ENCODE measurements around the gene PIK3R3. TPM values are rescaled to one million over a fixed set of nuclear protein-coding genes. Genes with fewer than 3 reads are reported as not detected.

Gene PIK3R3
- total RNA-seq, 1 experiment from 2014 or later: 9.0 TPM

DNA sequence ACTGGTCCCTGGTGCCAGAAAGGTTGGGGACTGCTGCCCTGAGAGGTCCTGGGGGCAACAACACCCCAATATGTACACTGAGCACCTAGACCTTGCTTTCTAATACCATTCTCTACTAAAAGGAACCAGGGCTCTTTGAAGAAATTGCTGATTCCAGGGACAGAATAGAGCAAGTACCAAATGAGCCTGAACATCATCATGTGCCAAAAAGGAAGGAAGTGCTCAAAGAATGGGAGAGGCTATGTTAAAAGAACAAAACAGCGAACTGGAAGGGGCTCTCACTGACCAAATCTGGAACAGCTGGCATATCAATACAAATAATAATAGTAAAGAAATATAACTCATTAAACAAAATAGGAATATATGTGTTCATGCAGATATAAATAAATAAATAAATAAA lies 50.8 kb downstream of the PIK3R3 start:
- no peak overlapping the region for H3K4me3 Mint-ChIP-seq
- H3K36me3 Mint-ChIP-seq: no peaks in the 10 kb centered on the region
- H3K27ac Mint-ChIP-seq: no peak overlapping the region
- ChIA-PET POLR2A (no interaction called here), CTCF (interaction anchor here (1.1 kb wide), 1 partner anchor 142 kb away, joined by 3 read pairs; no protein-coding TSS in a partner anchor)
- H3K9me3 Mint-ChIP-seq: 0 out of 2 replicates have a peak, but pooled peaks cover 3% of the 10 kb centered on the region
- no peaks in the 10 kb centered on the region for H3K27me3 Mint-ChIP-seq (ENCODE audit: low read depth)
- no peaks in the 10 kb centered on the region; the same call in 1 of the 2 replicates for H3K4me1 Mint-ChIP-seq
- ATAC-seq (no peak), DNase-seq (ENCODE audit: low spot score) (no peak)
- TF ChIP-seq, protein P1, sequence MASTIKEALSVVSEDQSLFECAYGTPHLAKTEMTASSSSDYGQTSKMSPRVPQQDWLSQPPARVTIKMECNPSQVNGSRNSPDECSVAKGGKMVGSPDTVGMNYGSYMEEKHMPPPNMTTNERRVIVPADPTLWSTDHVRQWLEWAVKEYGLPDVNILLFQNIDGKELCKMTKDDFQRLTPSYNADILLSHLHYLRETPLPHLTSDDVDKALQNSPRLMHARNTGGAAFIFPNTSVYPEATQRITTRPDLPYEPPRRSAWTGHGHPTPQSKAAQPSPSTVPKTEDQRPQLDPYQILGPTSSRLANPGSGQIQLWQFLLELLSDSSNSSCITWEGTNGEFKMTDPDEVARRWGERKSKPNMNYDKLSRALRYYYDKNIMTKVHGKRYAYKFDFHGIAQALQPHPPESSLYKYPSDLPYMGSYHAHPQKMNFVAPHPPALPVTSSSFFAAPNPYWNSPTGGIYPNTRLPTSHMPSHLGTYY (CRISPR knock-in tag; IDR thresholded peaks at IDR 0.05): no peak

DNA sequence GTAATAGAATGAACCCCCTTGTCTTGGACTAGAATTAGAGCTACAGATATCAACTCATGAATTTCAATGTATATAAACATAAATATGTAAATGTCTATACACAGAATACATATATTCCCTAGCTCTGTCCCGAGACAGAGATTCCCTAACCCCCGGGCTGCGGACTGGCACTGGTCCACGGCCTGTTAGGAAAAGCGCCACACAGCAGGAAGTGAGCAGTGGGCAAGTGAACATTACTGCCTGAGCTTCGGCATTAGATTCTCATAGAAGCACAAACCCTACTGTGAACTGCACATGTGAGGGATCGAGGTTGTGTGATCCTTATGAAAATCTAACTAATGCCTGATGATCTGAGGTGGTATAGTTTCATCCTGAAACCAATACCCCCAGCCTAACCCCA lies 51.2 kb downstream of the PIK3R3 start:
- no peaks in the 10 kb centered on the region for H3K27me3 Mint-ChIP-seq (ENCODE audit: low read depth)
- H3K27ac Mint-ChIP-seq: no peak overlapping the region
- ChIA-PET CTCF (interaction anchor here (1.1 kb wide), 1 partner anchor 142 kb away, joined by 3 read pairs; no protein-coding TSS in a partner anchor), POLR2A (interaction anchor here (0.5 kb wide), 1 partner anchor 10 kb away, joined by 5 read pairs; no protein-coding TSS in a partner anchor)
- H3K4me1 Mint-ChIP-seq: no peaks in the 10 kb centered on the region
- 0 out of 2 replicates have a peak, but pooled peaks cover 3% of the 10 kb centered on the region for H3K9me3 Mint-ChIP-seq
- TF ChIP-seq, protein P2, sequence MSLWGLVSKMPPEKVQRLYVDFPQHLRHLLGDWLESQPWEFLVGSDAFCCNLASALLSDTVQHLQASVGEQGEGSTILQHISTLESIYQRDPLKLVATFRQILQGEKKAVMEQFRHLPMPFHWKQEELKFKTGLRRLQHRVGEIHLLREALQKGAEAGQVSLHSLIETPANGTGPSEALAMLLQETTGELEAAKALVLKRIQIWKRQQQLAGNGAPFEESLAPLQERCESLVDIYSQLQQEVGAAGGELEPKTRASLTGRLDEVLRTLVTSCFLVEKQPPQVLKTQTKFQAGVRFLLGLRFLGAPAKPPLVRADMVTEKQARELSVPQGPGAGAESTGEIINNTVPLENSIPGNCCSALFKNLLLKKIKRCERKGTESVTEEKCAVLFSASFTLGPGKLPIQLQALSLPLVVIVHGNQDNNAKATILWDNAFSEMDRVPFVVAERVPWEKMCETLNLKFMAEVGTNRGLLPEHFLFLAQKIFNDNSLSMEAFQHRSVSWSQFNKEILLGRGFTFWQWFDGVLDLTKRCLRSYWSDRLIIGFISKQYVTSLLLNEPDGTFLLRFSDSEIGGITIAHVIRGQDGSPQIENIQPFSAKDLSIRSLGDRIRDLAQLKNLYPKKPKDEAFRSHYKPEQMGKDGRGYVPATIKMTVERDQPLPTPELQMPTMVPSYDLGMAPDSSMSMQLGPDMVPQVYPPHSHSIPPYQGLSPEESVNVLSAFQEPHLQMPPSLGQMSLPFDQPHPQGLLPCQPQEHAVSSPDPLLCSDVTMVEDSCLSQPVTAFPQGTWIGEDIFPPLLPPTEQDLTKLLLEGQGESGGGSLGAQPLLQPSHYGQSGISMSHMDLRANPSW (CRISPR knock-in tag; conservative IDR thresholded peaks at IDR 0.05; ENCODE audit: low read depth): no peak
- no peak for TF ChIP-seq SOX15 (CRISPR knock-in tag; IDR thresholded peaks at IDR 0.05)
- no peak for TF ChIP-seq ZBTB21 (CRISPR knock-in tag; IDR thresholded peaks at IDR 0.05; ENCODE audit: borderline replicate concordance)
- TF ChIP-seq, protein P3, sequence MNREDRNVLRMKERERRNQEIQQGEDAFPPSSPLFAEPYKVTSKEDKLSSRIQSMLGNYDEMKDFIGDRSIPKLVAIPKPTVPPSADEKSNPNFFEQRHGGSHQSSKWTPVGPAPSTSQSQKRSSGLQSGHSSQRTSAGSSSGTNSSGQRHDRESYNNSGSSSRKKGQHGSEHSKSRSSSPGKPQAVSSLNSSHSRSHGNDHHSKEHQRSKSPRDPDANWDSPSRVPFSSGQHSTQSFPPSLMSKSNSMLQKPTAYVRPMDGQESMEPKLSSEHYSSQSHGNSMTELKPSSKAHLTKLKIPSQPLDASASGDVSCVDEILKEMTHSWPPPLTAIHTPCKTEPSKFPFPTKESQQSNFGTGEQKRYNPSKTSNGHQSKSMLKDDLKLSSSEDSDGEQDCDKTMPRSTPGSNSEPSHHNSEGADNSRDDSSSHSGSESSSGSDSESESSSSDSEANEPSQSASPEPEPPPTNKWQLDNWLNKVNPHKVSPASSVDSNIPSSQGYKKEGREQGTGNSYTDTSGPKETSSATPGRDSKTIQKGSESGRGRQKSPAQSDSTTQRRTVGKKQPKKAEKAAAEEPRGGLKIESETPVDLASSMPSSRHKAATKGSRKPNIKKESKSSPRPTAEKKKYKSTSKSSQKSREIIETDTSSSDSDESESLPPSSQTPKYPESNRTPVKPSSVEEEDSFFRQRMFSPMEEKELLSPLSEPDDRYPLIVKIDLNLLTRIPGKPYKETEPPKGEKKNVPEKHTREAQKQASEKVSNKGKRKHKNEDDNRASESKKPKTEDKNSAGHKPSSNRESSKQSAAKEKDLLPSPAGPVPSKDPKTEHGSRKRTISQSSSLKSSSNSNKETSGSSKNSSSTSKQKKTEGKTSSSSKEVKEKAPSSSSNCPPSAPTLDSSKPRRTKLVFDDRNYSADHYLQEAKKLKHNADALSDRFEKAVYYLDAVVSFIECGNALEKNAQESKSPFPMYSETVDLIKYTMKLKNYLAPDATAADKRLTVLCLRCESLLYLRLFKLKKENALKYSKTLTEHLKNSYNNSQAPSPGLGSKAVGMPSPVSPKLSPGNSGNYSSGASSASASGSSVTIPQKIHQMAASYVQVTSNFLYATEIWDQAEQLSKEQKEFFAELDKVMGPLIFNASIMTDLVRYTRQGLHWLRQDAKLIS (CRISPR knock-in tag; IDR thresholded peaks at IDR 0.05; ENCODE audit: borderline replicate concordance): no peak
- no peak for TF ChIP-seq ZNF416 (CRISPR knock-in tag; IDR thresholded peaks at IDR 0.05)
- no peak for TF ChIP-seq EMX1 (CRISPR knock-in tag; IDR thresholded peaks at IDR 0.05)
- TF ChIP-seq NR3C1 (CRISPR knock-in tag; conservative IDR thresholded peaks at IDR 0.05; ENCODE audit: low read depth): no peak
- no peak for TF ChIP-seq ESRRA (CRISPR knock-in tag; IDR thresholded peaks at IDR 0.05; ENCODE audit: borderline replicate concordance)
- no peak for TF ChIP-seq RELA (CRISPR knock-in tag; IDR thresholded peaks at IDR 0.05; ENCODE audit: borderline replicate concordance)
- no peak for TF ChIP-seq SP1 (CRISPR knock-in tag; conservative IDR thresholded peaks at IDR 0.05)
- TF ChIP-seq, protein P4, sequence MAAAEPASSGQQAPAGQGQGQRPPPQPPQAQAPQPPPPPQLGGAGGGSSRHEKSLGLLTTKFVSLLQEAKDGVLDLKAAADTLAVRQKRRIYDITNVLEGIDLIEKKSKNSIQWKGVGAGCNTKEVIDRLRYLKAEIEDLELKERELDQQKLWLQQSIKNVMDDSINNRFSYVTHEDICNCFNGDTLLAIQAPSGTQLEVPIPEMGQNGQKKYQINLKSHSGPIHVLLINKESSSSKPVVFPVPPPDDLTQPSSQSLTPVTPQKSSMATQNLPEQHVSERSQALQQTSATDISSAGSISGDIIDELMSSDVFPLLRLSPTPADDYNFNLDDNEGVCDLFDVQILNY (CRISPR knock-in tag; IDR thresholded peaks at IDR 0.05): no peak
- TF ChIP-seq, protein P5, sequence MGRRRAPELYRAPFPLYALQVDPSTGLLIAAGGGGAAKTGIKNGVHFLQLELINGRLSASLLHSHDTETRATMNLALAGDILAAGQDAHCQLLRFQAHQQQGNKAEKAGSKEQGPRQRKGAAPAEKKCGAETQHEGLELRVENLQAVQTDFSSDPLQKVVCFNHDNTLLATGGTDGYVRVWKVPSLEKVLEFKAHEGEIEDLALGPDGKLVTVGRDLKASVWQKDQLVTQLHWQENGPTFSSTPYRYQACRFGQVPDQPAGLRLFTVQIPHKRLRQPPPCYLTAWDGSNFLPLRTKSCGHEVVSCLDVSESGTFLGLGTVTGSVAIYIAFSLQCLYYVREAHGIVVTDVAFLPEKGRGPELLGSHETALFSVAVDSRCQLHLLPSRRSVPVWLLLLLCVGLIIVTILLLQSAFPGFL (CRISPR knock-in tag; IDR thresholded peaks at IDR 0.05; ENCODE audit: borderline replicate concordance): no peak
- no peak for TF ChIP-seq FOXK1 (CRISPR knock-in tag; IDR thresholded peaks at IDR 0.05)
- TF ChIP-seq, protein P6, sequence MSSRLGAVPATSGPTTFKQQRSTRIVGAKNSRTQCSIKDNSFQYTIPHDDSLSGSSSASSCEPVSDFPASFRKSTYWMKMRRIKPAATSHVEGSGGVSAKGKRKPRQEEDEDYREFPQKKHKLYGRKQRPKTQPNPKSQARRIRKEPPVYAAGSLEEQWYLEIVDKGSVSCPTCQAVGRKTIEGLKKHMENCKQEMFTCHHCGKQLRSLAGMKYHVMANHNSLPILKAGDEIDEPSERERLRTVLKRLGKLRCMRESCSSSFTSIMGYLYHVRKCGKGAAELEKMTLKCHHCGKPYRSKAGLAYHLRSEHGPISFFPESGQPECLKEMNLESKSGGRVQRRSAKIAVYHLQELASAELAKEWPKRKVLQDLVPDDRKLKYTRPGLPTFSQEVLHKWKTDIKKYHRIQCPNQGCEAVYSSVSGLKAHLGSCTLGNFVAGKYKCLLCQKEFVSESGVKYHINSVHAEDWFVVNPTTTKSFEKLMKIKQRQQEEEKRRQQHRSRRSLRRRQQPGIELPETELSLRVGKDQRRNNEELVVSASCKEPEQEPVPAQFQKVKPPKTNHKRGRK (CRISPR knock-in tag; IDR thresholded peaks at IDR 0.05; ENCODE audit: borderline replicate concordance): no peak
- no peak for TF ChIP-seq TP53 (CRISPR knock-in tag; IDR thresholded peaks at IDR 0.05)
- TF ChIP-seq GRHL2 (CRISPR knock-in tag; IDR thresholded peaks at IDR 0.05; ENCODE audit: insufficient replicate concordance, severe bottlenecking): no peak
- no peak for TF ChIP-seq NFE2L1 (CRISPR knock-in tag; IDR thresholded peaks at IDR 0.05)
- no peak for ATAC-seq
- no peak for DNase-seq (ENCODE audit: low spot score)
- H3K4me3 Mint-ChIP-seq: no peak overlapping the region
- no peaks in the 10 kb centered on the region for H3K36me3 Mint-ChIP-seq

Measured in WTC11 (cell line).